Lower leg skin (tissue), 3 donors: ENCODE results near the gene COL8A2.

Experiments
- POLR2A ChIP-seq, 2 donors: fragments of 450-650 bp; IDR thresholded peaks; one replicate each; pipeline ENCODE4 v1.6.1; 2016 to 2017; ENCODE audit warnings: antibody characterized with exemption in 2 of 2, mild to moderate bottlenecking in 1 of 2, moderate library complexity in 1 of 2
- TF ChIP-seq, protein P1 (sequence below), 3 donors: fragments of 450-650 bp; IDR thresholded peaks; one replicate each; pipeline ENCODE4 v1.5.1; 2016; ENCODE audit warnings: antibody characterized with exemption in 3 of 3, mild to moderate bottlenecking in 3 of 3, moderate library complexity in 2 of 3

GRCh38 chr1:36149973-36150295 lies 24.9 kb upstream of the COL8A2 start:
- no peak for TF ChIP-seq POLR2A (IDR thresholded peaks at IDR 0.05)
- TF ChIP-seq, protein P1, sequence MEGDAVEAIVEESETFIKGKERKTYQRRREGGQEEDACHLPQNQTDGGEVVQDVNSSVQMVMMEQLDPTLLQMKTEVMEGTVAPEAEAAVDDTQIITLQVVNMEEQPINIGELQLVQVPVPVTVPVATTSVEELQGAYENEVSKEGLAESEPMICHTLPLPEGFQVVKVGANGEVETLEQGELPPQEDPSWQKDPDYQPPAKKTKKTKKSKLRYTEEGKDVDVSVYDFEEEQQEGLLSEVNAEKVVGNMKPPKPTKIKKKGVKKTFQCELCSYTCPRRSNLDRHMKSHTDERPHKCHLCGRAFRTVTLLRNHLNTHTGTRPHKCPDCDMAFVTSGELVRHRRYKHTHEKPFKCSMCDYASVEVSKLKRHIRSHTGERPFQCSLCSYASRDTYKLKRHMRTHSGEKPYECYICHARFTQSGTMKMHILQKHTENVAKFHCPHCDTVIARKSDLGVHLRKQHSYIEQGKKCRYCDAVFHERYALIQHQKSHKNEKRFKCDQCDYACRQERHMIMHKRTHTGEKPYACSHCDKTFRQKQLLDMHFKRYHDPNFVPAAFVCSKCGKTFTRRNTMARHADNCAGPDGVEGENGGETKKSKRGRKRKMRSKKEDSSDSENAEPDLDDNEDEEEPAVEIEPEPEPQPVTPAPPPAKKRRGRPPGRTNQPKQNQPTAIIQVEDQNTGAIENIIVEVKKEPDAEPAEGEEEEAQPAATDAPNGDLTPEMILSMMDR (IDR thresholded peaks at IDR 0.05): no peak
